A549 (cell line): ENCODE data around the gene DGLUCY. TPM values are rescaled to one million over a fixed set of nuclear protein-coding genes. Genes with fewer than 3 reads are reported as not detected.

Experiments used
- ATAC-seq, 2 experiments: fragments of 200-7000 bp in 1 of 2; fragments of >200 bp in 1 of 2; cut with Nextera tagmentation in 1 of 2; cut with Tn5 transposase in 1 of 2; 3 replicates each; pipeline versions ENCODE4 v1.8.0 to v1.9.1; 2018 to 2020; ENCODE audit warnings: mild to moderate bottlenecking in 1 of 2, moderate library complexity in 1 of 2
- CTCF ChIA-PET: fragments of 300-600 bp; sonication (Branson Sonifier 250); formaldehyde crosslinking; extraction: SDS; loops from one replicate; lab custom pipeline; 2021; ENCODE audit warnings: antibody characterized with exemption, inconsistent platforms; lab: Yijun Ruan, JAX
- POLR2A ChIA-PET: fragments of 350-600 bp; formaldehyde crosslinking; extraction: SDS; loops from one replicate; lab custom pipeline; 2021; ENCODE audit warnings: antibody characterized with exemption, inconsistent platforms; lab: Yijun Ruan, JAX
- DNase-seq, 2 experiments: peaks; one replicate each; pipeline versions ENCODE4 v3.0.0 to v3.0.0-alpha.2; 2011 to 2016; ENCODE audit warnings: low read depth in 1 of 2, low spot score in 1 of 2
- FAIRE-seq: peaks from 2 replicates; lab custom pipeline; 2011; peaks lifted over from hg19 to GRCh38; lab: Jason Lieb, UNC
- H3K27ac ChIP-seq, 2 experiments: fragments of >200 bp; sonication (Bioruptor Twin); formaldehyde crosslinking; 3 replicates each; pipeline ENCODE4 v1.5.1; 2016 to 2017
- H3K4me1 ChIP-seq: fragments of >200 bp; sonication (Bioruptor Twin); formaldehyde crosslinking; 3 replicates; pipeline ENCODE4 v1.6.1; 2016
- H3K4me2 ChIP-seq: fragments of >200 bp; sonication (Bioruptor Twin); formaldehyde crosslinking; 3 replicates; pipeline ENCODE4 v1.6.1; 2016
- H3K4me3 ChIP-seq: fragments of >200 bp; sonication (Bioruptor Twin); formaldehyde crosslinking; 3 replicates; pipeline ENCODE4 v1.5.1; 2016
- H3K9me3 ChIP-seq: fragments of >200 bp; sonication (Bioruptor Twin); formaldehyde crosslinking; 3 replicates; pipeline ENCODE4 v1.6.1; 2016
- BCL3 ChIP-seq: fragments of >200 bp; sonication (Bioruptor Twin); formaldehyde crosslinking; IDR thresholded peaks from 3 replicates; pipeline ENCODE4 v1.6.1; 2016
- CHD2 ChIP-seq: fragments of 150-350 bp; IDR thresholded peaks from 2 replicates; pipeline ENCODE4 v1.6.1; 2014; ENCODE audit warnings: low read length; ENCODE audit not compliant: partially characterized antibody
- CTCF ChIP-seq: fragments of >200 bp; sonication (Bioruptor Twin); formaldehyde crosslinking; IDR thresholded peaks from 3 replicates; pipeline ENCODE4 v1.5.1; 2016
- EHF ChIP-seq: fragments of 250-450 bp; sonication (Bioruptor Pico); IDR thresholded peaks from 2 replicates; pipeline ENCODE4 v1.5.0; 2020; ENCODE audit warnings: mild to moderate bottlenecking
- ESRRA ChIP-seq: fragments of 150-350 bp; IDR thresholded peaks from 2 replicates; pipeline ENCODE4 v1.6.1; 2014; ENCODE audit warnings: mild to moderate bottlenecking, low read length, borderline replicate concordance
- FOSB ChIP-seq: fragments of 250-450 bp; sonication (Bioruptor Pico); IDR thresholded peaks from 2 replicates; pipeline ENCODE4 v1.5.0; 2020; ENCODE audit warnings: mild to moderate bottlenecking, moderate library complexity
- FOSL2 ChIP-seq, 2 experiments: fragments of 450-650 bp in 1 of 2; fragments of >200 bp in 1 of 2; sonication (Bioruptor Twin) in 1 of 2; formaldehyde crosslinking; IDR thresholded peaks; 2 replicates each; pipeline versions ENCODE4 v1.5.0 to v1.6.1; 2016 to 2020; ENCODE audit warnings: mild to moderate bottlenecking in 1 of 2, moderate library complexity in 1 of 2
- FOXS1 ChIP-seq: fragments of 250-450 bp; sonication (Bioruptor Pico); IDR thresholded peaks from 2 replicates; pipeline ENCODE4 v1.5.0; 2020; ENCODE audit warnings: mild to moderate bottlenecking, moderate library complexity
- HDAC2 ChIP-seq: fragments of 200-600 bp; sonication (generic); IDR thresholded peaks from 2 replicates; pipeline ENCODE4 v1.6.1; 2016
- HES2 ChIP-seq: fragments of >200 bp; sonication (Bioruptor Twin); formaldehyde crosslinking; IDR thresholded peaks from 2 replicates; pipeline ENCODE4 v1.6.1; 2016
- HMGXB4 ChIP-seq: fragments of 250-450 bp; sonication (Bioruptor Pico); IDR thresholded peaks from 2 replicates; pipeline ENCODE4 v1.5.0; 2021; ENCODE audit warnings: mild to moderate bottlenecking, moderate library complexity, borderline replicate concordance
- HOXA7 ChIP-seq: fragments of 250-450 bp; sonication (Bioruptor Pico); IDR thresholded peaks from 2 replicates; pipeline ENCODE4 v1.5.0; 2020; ENCODE audit warnings: mild to moderate bottlenecking, moderate library complexity
- JUN ChIP-seq, 2 experiments: fragments of >200 bp; sonication (Bioruptor Twin); formaldehyde crosslinking; IDR thresholded peaks; 2 replicates in 1 of 2; 3 replicates in 1 of 2; pipeline ENCODE4 v1.6.1; 2016 to 2017
- MAFK ChIP-seq: fragments of 450-650 bp; IDR thresholded peaks from 2 replicates; pipeline ENCODE4 v1.6.1; 2014; ENCODE audit not compliant: partially characterized antibody
- MAX ChIP-seq: IDR thresholded peaks from 2 replicates; pipeline ENCODE4 v1.6.1; 2012
- NFE2L2 ChIP-seq: fragments of 150-350 bp; conservative IDR thresholded peaks from 2 replicates; pipeline ENCODE4 v1.6.1; 2014; ENCODE audit warnings: low read length
- PBX3 ChIP-seq: IDR thresholded peaks from 2 replicates; pipeline ENCODE4 v1.6.1; 2012
- PHF8 ChIP-seq: fragments of 200-600 bp; sonication (generic); IDR thresholded peaks from 2 replicates; pipeline ENCODE4 v1.6.1; 2016; ENCODE audit warnings: low read depth, mild to moderate bottlenecking, antibody characterized with exemption, moderate library complexity, borderline replicate concordance
- POLR2A ChIP-seq: IDR thresholded peaks from 2 replicates; pipeline ENCODE4 v1.6.1; 2012; ENCODE audit warnings: mild to moderate bottlenecking, low read length
- POLR2AphosphoS2 ChIP-seq: conservative IDR thresholded peaks from 2 replicates; pipeline ENCODE4 v1.6.1; 2012; ENCODE audit warnings: low read length, improper control_type of control experiment, inconsistent platforms
- RCOR1 ChIP-seq: fragments of 150-350 bp; IDR thresholded peaks from 2 replicates; pipeline ENCODE4 v1.6.1; 2014; ENCODE audit warnings: antibody characterized with exemption, low read length, low read depth
- SMC3 ChIP-seq: fragments of >200 bp; sonication (Bioruptor Twin); formaldehyde crosslinking; IDR thresholded peaks from 3 replicates; pipeline ENCODE4 v1.6.1; 2018; ENCODE audit warnings: inconsistent platforms
- TP53 ChIP-seq: fragments of 250-450 bp; sonication (Bioruptor Pico); IDR thresholded peaks from 2 replicates; pipeline ENCODE4 v1.5.0; 2021; ENCODE audit warnings: mild to moderate bottlenecking, moderate library complexity
- USF2 ChIP-seq: fragments of 450-650 bp; IDR thresholded peaks from 2 replicates; pipeline ENCODE4 v1.6.1; 2014; ENCODE audit warnings: antibody characterized with exemption
- WGBS: methylation state at CpG from one replicate; pipeline ENCODE4 v1.1.6; 2017; ENCODE audit errors: missing lambda C conversion rate; 5-methylcytosine and 5-hydroxymethylcytosine counted together
- polyA plus RNA-seq, 4 experiments: library from polyadenylated mRNA; depleted of rRNA in 3 of 4; stranded (reverse); fragments of >200 nt; fragmentation: RNase III in 1 of 4; extraction: RNeasy Plus Mini Kit Qiagen cat#74134 plus additional on column Dnase treatment in 1 of 4; gene quantifications; 2 replicates in 3 of 4; 3 replicates in 1 of 4; pipeline ENCODE4 v1.2.3, GENCODE V29; 2011 to 2017

DGLUCY gene
- polyA plus RNA-seq, 2 of the 4 experiments (the other 2 are of a cell fraction): 14.4 to 17.5 TPM

- TF ChIP-seq FOSL2 (IDR thresholded peaks at IDR 0.05): no peak
- no peak for TF ChIP-seq FOSL2 (CRISPR knock-in tag; IDR thresholded peaks at IDR 0.05)
- no peak for TF ChIP-seq TP53 (CRISPR knock-in tag)
- TF ChIP-seq PBX3: no peak
- no peak for TF ChIP-seq RCOR1
- TF ChIP-seq BCL3: no peak
- no peak for TF ChIP-seq CHD2
- TF ChIP-seq JUN (IDR thresholded peaks at IDR 0.05): no peak
Measured at GRCh38 chr14:91144425-91145145, 30.7 kb downstream of the DGLUCY start (continued).

- TF ChIP-seq MAFK (no peak), POLR2A (no peak), PBX3 (no peak), HMGXB4 (CRISPR knock-in tag) (no peak), MAX (no peak), RCOR1 (no peak), ESRRA (no peak)
- WGBS: 92% methylated on average over 11 of the region's 11 CpGs
- FAIRE-seq: no peak
- ChIA-PET POLR2A (no interaction called here), CTCF (interaction anchor here (1.4 to 2.4 kb wide), 3 partner anchors 28 to 243 kb away, joined by 4 to 12 read pairs (median 4); no protein-coding TSS in a partner anchor)
- DNase-seq: no peak
- Histone ChIP-seq H3K4me2 (no peak overlapping the region), H3K4me3 (no peak overlapping the region), H3K27ac (no peak overlapping the region), H3K9me3 (no peaks in the 10 kb centered on the region), H3K4me1 (peaks cover 17% of the 10 kb centered on the region)
- ATAC-seq: no peak
Measured at GRCh38 chr14:91145391-91146160, 31.7 kb downstream of the DGLUCY start.

- POLR2A ChIA-PET: no interaction called here
- 82% methylated on average over 5 of the region's 5 CpGs for WGBS
- no peak overlapping the region for H3K4me2 ChIP-seq
- H3K27ac ChIP-seq: no peak overlapping the region
- H3K4me3 ChIP-seq: no peak overlapping the region
- FAIRE-seq (no peak), DNase-seq (no peak), ATAC-seq (no peak)
- CTCF ChIA-PET: interaction anchor here (0.6 to 1.4 kb wide), 3 partner anchors 10 to 244 kb away, joined by 3 to 4 read pairs (median 3); no protein-coding TSS in a partner anchor
- H3K9me3 ChIP-seq: no peaks in the 10 kb centered on the region
- peaks cover 17% of the 10 kb centered on the region for H3K4me1 ChIP-seq
- TF ChIP-seq PHF8 (no peak), USF2 (no peak), HDAC2 (no peak), SMC3 (no peak), CTCF (no peak), HES2 (no peak), FOXS1 (CRISPR knock-in tag) (no peak), HOXA7 (CRISPR knock-in tag) (no peak), EHF (CRISPR knock-in tag) (no peak), MAX (no peak), NFE2L2 (no peak), POLR2AphosphoS2 (no peak), FOSB (CRISPR knock-in tag) (no peak), CHD2 (no peak)
Measured at GRCh38 chr14:91146661-91147060, 32.8 kb downstream of the DGLUCY start.
